Right lobe of liver (tissue), 4 donors: ENCODE results near the gene PAPOLB.

Experiments used
- CTCF ChIP-seq, 4 donors: fragments of 200-600 bp in 3 of 4; fragments of 450-650 bp in 1 of 4; IDR thresholded peaks; one replicate each; pipeline versions ENCODE4 v1.5.1 to v1.8.0; 2016 to 2022; ENCODE audit warnings: antibody characterized with exemption in 4 of 4, mild to moderate bottlenecking in 2 of 4
- POLR2A ChIP-seq: fragments of 450-650 bp; IDR thresholded peaks from one replicate; pipeline ENCODE4 v1.6.1; 2017; ENCODE audit warnings: antibody characterized with exemption, mild to moderate bottlenecking
- donor health status: DM: no; HTN: no; CAD: no.
- donor health status: DM: no; HTN: no; CAD: no.
- donor health status: DM: no; HTN: yes; CAD: no.

- TF ChIP-seq POLR2A (no peak), CTCF (IDR thresholded peaks at IDR 0.05) (no peak)
Measured at GRCh38 chr7:4836206-4836661, 25.6 kb downstream of the PAPOLB start.
